Neural cell (in vitro differentiated cells): ENCODE measurements around the gene SNX13. TPM values are rescaled to one million over a fixed set of nuclear protein-coding genes. Genes with fewer than 3 reads are reported as not detected.

Experiments used
- H2AFZ ChIP-seq: fragments of 200-600, 300-800 bp; sonication (generic), shearing (Covaris generic); 2 replicates; pipeline ENCODE4 v1.6.0; 2014; ENCODE audit warnings: low read depth, mild to moderate bottlenecking, antibody characterized with exemption, low read length, moderate library complexity
- H3F3A ChIP-seq: fragments of 200-600 bp; shearing (Covaris generic); 2 replicates; pipeline ENCODE4 v1.6.1; 2016; ENCODE audit warnings: mild to moderate bottlenecking, moderate library complexity, mixed read lengths, antibody characterized with exemption, low read length; ENCODE audit not compliant: insufficient read depth, poor library complexity, severe bottlenecking
- H3K27ac ChIP-seq: fragments of 200-600, 300-800 bp; sonication (generic), shearing (Covaris generic); 2 replicates; pipeline ENCODE4 v1.5.1; 2014; ENCODE audit warnings: mild to moderate bottlenecking, low read length, moderate library complexity
- H3K27me3 ChIP-seq: fragments of 300-800, 200-600 bp; sonication (generic), shearing (Covaris generic); 2 replicates; pipeline ENCODE4 v1.6.0; 2014; ENCODE audit warnings: mild to moderate bottlenecking, low read depth, low read length, moderate library complexity; ENCODE audit not compliant: insufficient read depth
- H3K36me3 ChIP-seq: fragments of 300-800, 200-600 bp; sonication (generic), shearing (Covaris generic); 2 replicates; pipeline ENCODE4 v1.5.1; 2014; ENCODE audit warnings: mild to moderate bottlenecking, antibody characterized with exemption, low read length, moderate library complexity; ENCODE audit not compliant: insufficient read depth
- H3K4me2 ChIP-seq: fragments of 300-800, 200-600 bp; sonication (generic), shearing (Covaris generic); 2 replicates; pipeline ENCODE4 v1.6.0; 2014; ENCODE audit warnings: mild to moderate bottlenecking, low read length
- H3K4me3 ChIP-seq: fragments of 300-800, 200-600 bp; sonication (generic), shearing (Covaris generic); 2 replicates; pipeline ENCODE4 v1.5.1; 2014; ENCODE audit warnings: mild to moderate bottlenecking, low read length, moderate library complexity
- H3K79me2 ChIP-seq: fragments of 200-600 bp; shearing (Covaris generic); replicated peaks from 2 replicates; pipeline ENCODE4 v1.6.0; 2014; ENCODE audit warnings: mild to moderate bottlenecking, low read length, moderate library complexity; ENCODE audit not compliant: insufficient read depth
- H3K9ac ChIP-seq: fragments of 300-800, 200-600 bp; sonication (generic), shearing (Covaris generic); 2 replicates; pipeline ENCODE4 v1.6.1; 2016; ENCODE audit warnings: mild to moderate bottlenecking, low read length, mixed read lengths
- H3K9me2 ChIP-seq: fragments of 200-600 bp; shearing (Covaris generic); 2 replicates; pipeline ENCODE4 v1.6.1; 2016; ENCODE audit warnings: mild to moderate bottlenecking, low read length, mixed read lengths; ENCODE audit not compliant: insufficient read depth
- H3K9me3 ChIP-seq: fragments of 200-600, 300-800 bp; sonication (generic), shearing (Covaris generic); 2 replicates; pipeline ENCODE4 v1.6.1; 2016; ENCODE audit warnings: mild to moderate bottlenecking, mixed run types, low read length, moderate library complexity, mixed read lengths
- H4K20me1 ChIP-seq: fragments of 200-600 bp; shearing (Covaris generic); 2 replicates; pipeline ENCODE4 v1.6.1; 2016; ENCODE audit warnings: mild to moderate bottlenecking, mixed run types; ENCODE audit not compliant: insufficient read depth
- CTCF ChIP-seq: fragments of 450-650 bp; IDR thresholded peaks from 2 replicates; pipeline ENCODE4 v1.5.1; 2014; ENCODE audit warnings: antibody characterized with exemption, mild to moderate bottlenecking, moderate library complexity; ENCODE audit not compliant: poor library complexity, severe bottlenecking
- EP300 ChIP-seq: fragments of 450-650 bp; conservative IDR thresholded peaks from 2 replicates; pipeline ENCODE4 v1.6.1; 2014; ENCODE audit warnings: antibody characterized with exemption, mild to moderate bottlenecking, moderate library complexity; ENCODE audit not compliant: poor library complexity, severe bottlenecking
- EZH2 ChIP-seq: fragments of 200-600, 300-800 bp; shearing (Covaris generic), sonication (generic); IDR thresholded peaks from 2 replicates; pipeline ENCODE4 v1.6.1; 2014; ENCODE audit warnings: antibody characterized with exemption, low read length, borderline replicate concordance, mild to moderate bottlenecking; ENCODE audit not compliant: insufficient read depth, poor library complexity, severe bottlenecking
- MXI1 ChIP-seq: fragments of 450-650 bp; conservative IDR thresholded peaks from 2 replicates; pipeline ENCODE4 v1.6.1; 2014; ENCODE audit warnings: antibody characterized with exemption, mild to moderate bottlenecking; ENCODE audit not compliant: poor library complexity, severe bottlenecking
- POLR2AphosphoS5 ChIP-seq: IDR thresholded peaks from 2 replicates; pipeline ENCODE4 v1.6.1; 2012
- RAD21 ChIP-seq: fragments of 450-650 bp; conservative IDR thresholded peaks from 2 replicates; pipeline ENCODE4 v1.6.1; 2014; ENCODE audit warnings: antibody characterized with exemption, mild to moderate bottlenecking, moderate library complexity
- REST ChIP-seq: IDR thresholded peaks from 2 replicates; pipeline ENCODE4 v1.6.1; 2012; ENCODE audit warnings: borderline replicate concordance
- SMC3 ChIP-seq: fragments of 450-650 bp; conservative IDR thresholded peaks from 2 replicates; pipeline ENCODE4 v1.6.1; 2014; ENCODE audit warnings: antibody characterized with exemption, mild to moderate bottlenecking, moderate library complexity; ENCODE audit not compliant: poor library complexity
- TAF1 ChIP-seq: IDR thresholded peaks from 2 replicates; pipeline ENCODE4 v1.6.1; 2012; ENCODE audit warnings: low read depth
- polyA plus RNA-seq: library from polyadenylated mRNA; depleted of rRNA; stranded (reverse); fragments of >200 nt; gene quantifications from 2 replicates; pipeline ENCODE4 v1.2.3, GENCODE V29; 2014

The SNX13 gene
- polyA plus RNA-seq, 1 donor from 2014 or later: 50.6 TPM

- no peaks in the 10 kb centered on the region for H3K36me3 ChIP-seq
- H3K4me2 ChIP-seq: no peak overlapping the region
- H3K27me3 ChIP-seq: no peaks in the 10 kb centered on the region
- no peaks in the 10 kb centered on the region for H4K20me1 ChIP-seq
- H3K9me3 ChIP-seq: no peaks in the 10 kb centered on the region
- H3K9me2 ChIP-seq: no peaks in the 10 kb centered on the region
- H3K9ac ChIP-seq: no peak overlapping the region
- TF ChIP-seq MXI1: no peak
- TF ChIP-seq EP300: no peak
- TF ChIP-seq SMC3: no peak
- TF ChIP-seq EZH2: no peak
- no peak for TF ChIP-seq CTCF
- TF ChIP-seq POLR2AphosphoS5: no peak
- no peak for TF ChIP-seq TAF1
- no peak for TF ChIP-seq RAD21
- TF ChIP-seq REST: no peak
- H3K79me2 ChIP-seq: no peaks in the 10 kb centered on the region
- H3K27ac ChIP-seq: no peak overlapping the region
- no peak overlapping the region for H3K4me3 ChIP-seq
- H2AFZ ChIP-seq: no peak overlapping the region
- H3F3A ChIP-seq: no peaks in the 10 kb centered on the region
Observed at GRCh38 chr7:17871815-17872533, 68.3 kb downstream of the SNX13 start.

GRCh38 chr7:17870406-17870805 is 69.9 kb downstream of the SNX13 start:
- TF ChIP-seq SMC3 (no peak), POLR2AphosphoS5 (no peak), TAF1 (no peak), REST (no peak), CTCF (no peak), RAD21 (no peak), EZH2 (no peak), MXI1 (no peak), EP300 (no peak)
- Histone ChIP-seq H3K9ac (no peak overlapping the region), H3K27me3 (no peaks in the 10 kb centered on the region), H3K79me2 (no peaks in the 10 kb centered on the region), H3K36me3 (peaks cover 8% of the 10 kb centered on the region), H3K27ac (no peak overlapping the region), H3K9me3 (no peaks in the 10 kb centered on the region), H3K4me2 (no peak overlapping the region), H2AFZ (no peak overlapping the region), H3F3A (no peaks in the 10 kb centered on the region), H3K9me2 (no peaks in the 10 kb centered on the region), H3K4me3 (no peak overlapping the region), H4K20me1 (no peaks in the 10 kb centered on the region)
